ENCODE measurements around the gene LAMB3.

DNA sequence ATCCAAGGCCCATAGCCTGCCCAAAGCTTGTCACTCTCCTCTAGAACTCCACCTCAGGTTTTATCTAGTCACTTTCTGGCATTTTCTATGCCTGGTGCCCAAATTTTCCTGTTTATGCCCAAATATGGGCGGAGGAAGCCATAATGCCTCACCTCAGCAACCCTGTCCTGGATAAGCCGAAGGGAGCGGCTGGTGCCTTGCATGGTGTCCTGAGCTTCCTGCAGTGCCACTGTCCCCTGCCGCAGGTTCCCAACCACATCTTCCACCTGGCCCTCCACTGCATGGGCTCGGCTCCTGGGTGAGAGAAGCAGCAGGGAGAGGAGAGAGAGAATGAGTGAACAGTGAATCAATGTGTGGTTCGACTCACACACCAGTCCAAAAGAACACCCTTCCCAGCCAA, 34.5 kb downstream of the LAMB3 start:
- no peak for TF ChIP-seq EZH2phosphoT487 (conservative IDR thresholded peaks at IDR 0.05; ENCODE audit: low read length)
- TF ChIP-seq, protein P1, sequence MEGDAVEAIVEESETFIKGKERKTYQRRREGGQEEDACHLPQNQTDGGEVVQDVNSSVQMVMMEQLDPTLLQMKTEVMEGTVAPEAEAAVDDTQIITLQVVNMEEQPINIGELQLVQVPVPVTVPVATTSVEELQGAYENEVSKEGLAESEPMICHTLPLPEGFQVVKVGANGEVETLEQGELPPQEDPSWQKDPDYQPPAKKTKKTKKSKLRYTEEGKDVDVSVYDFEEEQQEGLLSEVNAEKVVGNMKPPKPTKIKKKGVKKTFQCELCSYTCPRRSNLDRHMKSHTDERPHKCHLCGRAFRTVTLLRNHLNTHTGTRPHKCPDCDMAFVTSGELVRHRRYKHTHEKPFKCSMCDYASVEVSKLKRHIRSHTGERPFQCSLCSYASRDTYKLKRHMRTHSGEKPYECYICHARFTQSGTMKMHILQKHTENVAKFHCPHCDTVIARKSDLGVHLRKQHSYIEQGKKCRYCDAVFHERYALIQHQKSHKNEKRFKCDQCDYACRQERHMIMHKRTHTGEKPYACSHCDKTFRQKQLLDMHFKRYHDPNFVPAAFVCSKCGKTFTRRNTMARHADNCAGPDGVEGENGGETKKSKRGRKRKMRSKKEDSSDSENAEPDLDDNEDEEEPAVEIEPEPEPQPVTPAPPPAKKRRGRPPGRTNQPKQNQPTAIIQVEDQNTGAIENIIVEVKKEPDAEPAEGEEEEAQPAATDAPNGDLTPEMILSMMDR (IDR thresholded peaks at IDR 0.05; ENCODE audit: insufficient read depth, low read length, poor library complexity, severe bottlenecking): no peak

All from SU-DHL-6 (cell line).